ENCODE data around the gene SMYD4. TPM values are rescaled to one million over a fixed set of nuclear protein-coding genes. Genes with fewer than 3 reads are reported as not detected.
A peak's percentile ranks its signal among the peaks of the same experiment; 100 is the strongest.
"Not testable (repeated sequence)": the region's sequence is repeated elsewhere in the genome, so short reads cannot be mapped to it uniquely, and the experiment has no call there.

Gene SMYD4, protein sequence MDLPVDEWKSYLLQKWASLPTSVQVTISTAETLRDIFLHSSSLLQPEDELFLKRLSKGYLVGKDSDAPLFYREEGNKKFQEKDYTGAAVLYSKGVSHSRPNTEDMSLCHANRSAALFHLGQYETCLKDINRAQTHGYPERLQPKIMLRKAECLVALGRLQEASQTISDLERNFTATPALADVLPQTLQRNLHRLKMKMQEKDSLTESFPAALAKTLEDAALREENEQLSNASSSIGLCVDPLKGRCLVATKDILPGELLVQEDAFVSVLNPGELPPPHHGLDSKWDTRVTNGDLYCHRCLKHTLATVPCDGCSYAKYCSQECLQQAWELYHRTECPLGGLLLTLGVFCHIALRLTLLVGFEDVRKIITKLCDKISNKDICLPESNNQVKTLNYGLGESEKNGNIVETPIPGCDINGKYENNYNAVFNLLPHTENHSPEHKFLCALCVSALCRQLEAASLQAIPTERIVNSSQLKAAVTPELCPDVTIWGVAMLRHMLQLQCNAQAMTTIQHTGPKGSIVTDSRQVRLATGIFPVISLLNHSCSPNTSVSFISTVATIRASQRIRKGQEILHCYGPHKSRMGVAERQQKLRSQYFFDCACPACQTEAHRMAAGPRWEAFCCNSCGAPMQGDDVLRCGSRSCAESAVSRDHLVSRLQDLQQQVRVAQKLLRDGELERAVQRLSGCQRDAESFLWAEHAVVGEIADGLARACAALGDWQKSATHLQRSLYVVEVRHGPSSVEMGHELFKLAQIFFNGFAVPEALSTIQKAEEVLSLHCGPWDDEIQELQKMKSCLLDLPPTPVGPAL
- 10 to 100 TPM in 1 of 2 donors, 1 to 10 TPM in 1; 10.0 to 13.6 TPM for total RNA-seq
- long read RNA-seq, full-length matches to known transcripts = 6 of 14 reads
- long read RNA-seq, partial matches to known transcripts = 3 of 14 reads
- long read RNA-seq, other reads (novel, unspliced or antisense) = 5 of 14 reads

GRCh38 chr17:1829592-1830257, at the start of gene SMYD4, which contains the start of gene RPA1:
Gene SMYD4, minus strand, starts transcription at chr17:1829902. Its CDS starts 1,908 bp downstream, at chr17:1827994.
Gene RPA1, plus strand, starts transcription at chr17:1830005. Its CDS starts 89 bp downstream, at chr17:1830094.
- DNase-seq (peak; percentile 88 to 92), ATAC-seq (peak; percentile 99)
- intact Hi-C loops (cut with DNase I, micrococcal nuclease) = no loop called here

DNA sequence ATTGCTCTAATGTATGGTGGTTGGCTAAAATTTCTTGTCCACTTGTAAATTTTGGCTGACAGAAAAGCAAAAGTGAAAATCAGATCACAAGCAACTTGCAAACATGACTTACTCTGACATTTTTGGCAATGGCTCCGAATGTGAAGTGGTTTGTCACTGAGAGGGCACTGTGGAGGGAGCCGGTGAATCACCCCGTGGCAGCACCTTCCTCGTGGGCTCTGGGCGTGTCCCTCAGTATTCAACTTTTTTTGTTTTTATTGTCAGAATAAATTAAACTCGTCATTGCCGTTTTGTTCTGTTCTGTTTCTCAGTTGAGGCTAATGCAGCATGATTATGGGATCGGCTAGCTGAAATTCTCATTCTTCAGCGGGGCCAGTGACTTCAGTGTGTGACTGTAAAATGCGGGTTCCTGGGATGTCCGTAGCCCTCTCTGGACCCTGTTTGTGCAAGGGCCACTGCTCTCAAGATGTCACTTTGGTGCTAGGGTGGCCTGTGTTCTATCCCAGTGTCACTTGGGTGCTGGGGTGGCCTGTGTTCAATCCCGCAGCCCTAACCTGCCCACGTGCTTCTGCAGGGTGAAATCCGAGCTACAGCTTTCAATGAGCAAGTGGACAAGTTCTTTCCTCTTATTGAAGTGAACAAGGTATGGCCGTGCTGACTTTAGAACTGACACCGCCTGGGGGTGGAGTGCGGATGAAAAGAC, 48.9 kb upstream of the SMYD4 start:
- DNase-seq (no peak), ATAC-seq (no peak)
- intact Hi-C loops (cut with DNase I, micrococcal nuclease) = no loop called here

DNA sequence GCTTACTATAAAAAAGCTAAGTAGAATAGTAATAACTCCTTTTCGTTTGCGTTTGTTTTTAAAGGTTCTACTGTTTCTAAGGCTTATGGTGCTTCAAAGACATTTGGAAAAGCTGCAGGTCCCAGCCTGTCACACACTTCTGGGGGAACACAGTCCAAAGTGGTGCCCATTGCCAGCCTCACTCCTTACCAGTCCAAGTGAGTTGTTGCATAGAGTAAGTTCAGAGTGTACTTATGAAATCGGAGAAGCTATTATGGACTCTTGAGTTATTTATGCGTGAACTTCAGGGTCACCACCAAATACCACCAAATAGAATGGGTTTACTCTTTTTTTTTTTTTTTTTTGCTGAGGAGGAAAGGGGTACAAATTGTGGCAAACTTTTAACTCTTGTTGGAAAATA, 45.9 kb upstream of the SMYD4 start:
- no peak for DNase-seq
- ATAC-seq = no peak
- intact Hi-C loops (cut with DNase I, micrococcal nuclease) = no loop called here

GRCh38 chr17:1873418-1873817, 43.7 kb upstream of the SMYD4 start:
- ATAC-seq (no peak), DNase-seq (no peak)
- intact Hi-C loops (cut with DNase I, micrococcal nuclease) = no loop called here

DNA sequence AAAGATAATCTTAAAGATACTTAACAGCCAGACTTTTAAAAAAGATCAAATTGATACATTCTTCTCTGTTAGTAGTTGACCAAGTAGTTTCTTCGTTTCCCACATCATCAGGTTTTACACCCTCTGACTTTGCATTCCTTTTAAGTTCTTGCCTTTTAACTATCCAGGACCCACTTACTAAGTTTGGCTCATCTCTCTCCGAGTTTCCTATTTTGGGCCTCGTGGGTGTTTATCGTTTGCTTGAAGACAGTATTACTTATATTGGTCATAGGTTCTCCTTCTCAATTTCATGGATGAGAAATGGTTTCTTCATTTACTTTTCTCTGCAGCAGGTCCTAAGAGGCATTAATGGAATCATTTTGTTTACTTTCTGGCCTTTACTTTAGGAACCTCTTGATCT, 43.3 kb upstream of the SMYD4 start:
- intact Hi-C loops (cut with DNase I, micrococcal nuclease) = no loop called here
- ATAC-seq = no peak
- DNase-seq = no peak

- intact Hi-C loops (cut with DNase I, micrococcal nuclease) = no loop called here
- DNase-seq (no peak), ATAC-seq (no peak)
Measured at GRCh38 chr17:1872254-1872653, 42.6 kb upstream of the SMYD4 start.

DNA sequence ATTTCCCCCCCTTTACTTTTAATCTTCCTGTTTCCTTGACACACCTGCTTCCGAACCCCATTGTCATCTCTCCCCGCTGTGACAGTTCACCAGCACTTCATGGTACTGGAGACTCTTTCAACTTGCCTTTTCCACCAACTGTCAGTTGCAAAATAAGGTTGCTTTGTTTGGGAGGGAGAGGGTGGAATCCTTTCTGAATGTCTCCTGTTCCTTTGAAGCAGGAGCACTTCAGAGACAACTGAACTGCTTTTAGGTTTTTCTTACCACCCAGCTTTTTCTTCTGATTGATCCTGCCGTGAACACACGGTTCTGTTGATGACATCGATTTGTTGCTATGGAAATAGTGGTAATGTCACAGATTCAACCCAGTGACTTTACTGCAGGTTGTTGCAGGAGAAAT, 42.1 kb upstream of the SMYD4 start:
- no peak for ATAC-seq
- intact Hi-C loops (cut with DNase I, micrococcal nuclease) = no loop called here
- DNase-seq = no peak

DNA sequence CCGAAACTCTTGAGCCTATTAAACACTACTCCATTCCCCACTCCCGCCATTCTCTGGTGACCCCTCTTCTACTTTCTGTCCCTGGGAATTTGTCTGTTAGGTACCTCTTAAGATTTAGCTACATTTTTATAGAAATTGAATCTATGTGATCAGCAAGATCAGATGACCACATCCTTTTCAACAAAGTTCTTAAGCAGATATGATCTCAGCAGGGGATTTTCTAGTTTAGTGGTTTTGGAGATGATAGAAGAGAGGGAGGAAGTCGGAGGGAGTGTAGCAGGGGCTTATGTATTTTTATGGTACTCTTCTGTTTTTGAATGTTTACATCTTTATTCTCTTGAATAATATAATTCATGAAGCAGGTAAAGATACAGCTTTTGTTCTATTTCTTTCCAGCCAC, 40.9 kb upstream of the SMYD4 start:
- DNase-seq (no peak), ATAC-seq (no peak)
- intact Hi-C loops (cut with DNase I, micrococcal nuclease) = no loop called here

- ATAC-seq (no peak), DNase-seq (no peak)
- intact Hi-C loops (cut with DNase I, micrococcal nuclease) = loop anchor here in 1 of 2 donors (10.0 kb wide), 1 partner anchor 193 kb away; no protein-coding TSS in a partner anchor
Measured at GRCh38 chr17:1868090-1868489, 38.4 kb upstream of the SMYD4 start.

- intact Hi-C loops (cut with DNase I, micrococcal nuclease) = loop anchor here in 1 of 2 donors (10.0 kb wide), 1 partner anchor 193 kb away; no protein-coding TSS in a partner anchor
Measured at GRCh38 chr17:1867307-1867706, 37.6 kb upstream of the SMYD4 start.

DNA sequence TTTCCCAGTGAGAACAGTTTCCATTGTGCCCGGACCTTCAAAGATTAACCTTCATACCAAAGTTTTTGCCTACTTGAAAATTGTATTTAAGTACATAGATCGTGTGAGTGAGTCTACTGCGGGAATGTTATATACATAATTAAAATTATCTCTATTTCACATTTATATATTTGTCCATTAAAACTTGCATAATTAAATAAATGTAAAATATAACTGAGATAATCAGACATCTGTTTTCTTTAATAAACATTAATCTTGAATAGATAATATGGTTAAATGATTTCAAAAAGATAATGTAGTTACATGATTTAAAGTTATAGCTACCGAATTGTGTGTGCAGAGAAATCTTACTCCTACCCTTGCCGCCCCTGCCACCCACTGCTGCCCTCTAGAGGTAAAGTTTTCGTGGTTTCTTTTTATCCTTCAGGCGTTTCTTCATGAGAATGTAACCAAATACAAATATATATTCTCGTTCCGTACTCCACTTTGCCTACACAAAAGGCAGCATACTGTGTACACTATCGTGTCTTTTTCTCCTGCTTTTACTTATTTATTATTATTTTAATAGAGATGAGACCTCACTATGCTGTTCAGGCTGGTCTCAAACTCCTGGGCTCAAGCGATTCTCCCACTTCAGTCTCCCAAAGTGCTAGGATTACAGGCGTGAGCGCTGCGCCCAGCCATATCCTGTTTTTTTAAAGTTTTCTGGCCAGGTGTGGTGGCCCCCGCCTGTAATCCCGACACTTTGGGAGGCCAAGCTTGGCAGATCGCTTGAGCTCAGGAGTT, 35.7 kb upstream of the SMYD4 start:
- DNase-seq (peak in 1 of 2 donors; percentile 34), ATAC-seq (peak; percentile 69)
- intact Hi-C loops (cut with DNase I, micrococcal nuclease) = loop anchor here in 1 of 2 donors (10.0 kb wide), 1 partner anchor 191 kb away; no protein-coding TSS in a partner anchor

More at GRCh38 chr17:1867307-1867706, 37.6 kb upstream of the SMYD4 start:
- ATAC-seq (no peak), DNase-seq (no peak)

- intact Hi-C loops (cut with DNase I, micrococcal nuclease) = loop anchor here in 1 of 2 donors (10.0 kb wide), 1 partner anchor 187 kb away; no protein-coding TSS in a partner anchor
- ATAC-seq = no peak
- DNase-seq = no peak
Measured at GRCh38 chr17:1861391-1862010, 31.8 kb upstream of the SMYD4 start.

- DNase-seq (no peak), ATAC-seq (no peak)
- intact Hi-C loops (cut with DNase I, micrococcal nuclease) = loop anchor here in 1 of 2 donors (10.0 kb wide), 1 partner anchor 186 kb away; no protein-coding TSS in a partner anchor
Measured at GRCh38 chr17:1860978-1861377, 31.3 kb upstream of the SMYD4 start.

- DNase-seq; ATAC-seq; intact Hi-C loops (cut with DNase I, micrococcal nuclease): not testable (repeated sequence)
Measured at GRCh38 chr17:1856462-1856861, 26.8 kb upstream of the SMYD4 start.

- intact Hi-C loops (cut with DNase I, micrococcal nuclease) = no loop called here
- ATAC-seq = no peak
- DNase-seq = no peak
Measured at GRCh38 chr17:1853698-1854097, 24.0 kb upstream of the SMYD4 start.

DNA sequence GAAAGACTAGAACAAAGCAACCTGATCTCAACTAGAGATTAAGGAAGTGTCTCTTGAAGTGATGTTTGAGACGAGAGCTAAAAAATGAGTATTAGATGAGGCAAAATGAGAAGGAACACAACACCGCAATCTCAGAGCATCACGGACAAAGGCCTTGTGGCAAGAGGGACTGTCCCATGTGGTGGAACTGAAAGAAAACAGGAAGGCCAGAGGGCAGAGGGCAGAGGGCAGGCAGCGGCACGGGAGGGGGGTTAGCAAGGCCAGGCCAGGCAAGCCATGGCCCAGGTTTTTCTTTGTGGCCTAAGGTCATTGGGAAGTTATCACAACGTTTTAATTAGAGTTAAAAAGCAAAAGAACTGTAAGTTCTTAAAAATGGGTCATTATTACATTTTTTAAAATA, 22.6 kb upstream of the SMYD4 start:
- ATAC-seq = no peak
- intact Hi-C loops (cut with DNase I, micrococcal nuclease) = no loop called here
- no peak for DNase-seq

- intact Hi-C loops (cut with DNase I, micrococcal nuclease) = no loop called here
- no peak for DNase-seq
- no peak for ATAC-seq
Measured at GRCh38 chr17:1847191-1847590, 17.5 kb upstream of the SMYD4 start.
